Rectal smooth muscle tissue (tissue), 1 donor: ENCODE measurements around the gene ABCD4.

Experiments
- H3K27ac ChIP-seq: one replicate; pipeline ENCODE4 v1.7.0; 2013; ENCODE audit warnings: low read depth, low read length, inconsistent platforms
- H3K27me3 ChIP-seq: one replicate; pipeline ENCODE4 v1.7.0; 2013; ENCODE audit warnings: low read length; ENCODE audit not compliant: control insufficient read depth, insufficient read depth
- H3K36me3 ChIP-seq: one replicate; pipeline ENCODE4 v1.7.0; 2013; ENCODE audit warnings: low read length; ENCODE audit not compliant: control insufficient read depth, insufficient read depth
- H3K4me1 ChIP-seq: one replicate; pipeline ENCODE4 v1.7.0; 2013; ENCODE audit warnings: low read length; ENCODE audit not compliant: control insufficient read depth, insufficient read depth
- H3K4me3 ChIP-seq: one replicate; pipeline ENCODE4 v1.7.0; 2013; ENCODE audit warnings: low read length
- H3K9ac ChIP-seq: one replicate; pipeline ENCODE4 v1.7.0; 2013; ENCODE audit warnings: low read length

Gene ABCD4

DNA sequence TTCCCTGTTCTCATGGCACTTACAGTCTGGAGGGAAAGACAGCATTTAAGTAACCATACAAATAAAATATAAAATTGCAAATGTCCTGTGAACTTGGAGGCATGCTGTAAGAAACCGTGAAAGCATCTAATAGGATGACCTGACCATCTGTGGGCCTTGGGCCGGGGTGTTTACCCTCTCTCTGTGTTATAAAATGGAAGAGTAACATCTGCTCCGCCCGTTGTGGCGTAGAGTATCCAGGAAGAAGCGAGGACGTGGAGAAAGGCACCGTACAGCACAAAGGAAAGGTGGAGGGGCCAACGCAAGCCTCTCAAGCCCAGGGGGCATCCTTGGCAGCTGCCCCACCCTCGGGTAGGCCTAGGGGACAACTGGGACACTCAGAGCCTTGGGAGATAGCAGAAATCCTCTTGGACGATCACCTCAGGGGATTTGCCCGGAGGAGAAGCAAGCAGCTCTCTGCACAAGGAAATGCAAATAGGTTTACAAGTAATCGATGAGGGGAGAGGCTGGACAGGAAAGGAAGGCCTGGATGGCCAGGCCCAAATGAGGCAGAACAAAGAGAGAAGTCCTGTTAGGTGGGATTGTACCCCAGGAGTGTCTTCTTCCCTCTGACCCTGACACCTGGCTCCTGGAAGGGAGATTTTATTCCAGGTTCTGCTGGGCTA, 37.3 kb downstream of the ABCD4 start:
- Histone ChIP-seq H3K4me1 (no peaks in the 10 kb centered on the region), H3K27me3 (no peaks in the 10 kb centered on the region), H3K9ac (no peak overlapping the region), H3K4me3 (no peak overlapping the region), H3K36me3 (no peaks in the 10 kb centered on the region), H3K27ac (no peak overlapping the region)

DNA sequence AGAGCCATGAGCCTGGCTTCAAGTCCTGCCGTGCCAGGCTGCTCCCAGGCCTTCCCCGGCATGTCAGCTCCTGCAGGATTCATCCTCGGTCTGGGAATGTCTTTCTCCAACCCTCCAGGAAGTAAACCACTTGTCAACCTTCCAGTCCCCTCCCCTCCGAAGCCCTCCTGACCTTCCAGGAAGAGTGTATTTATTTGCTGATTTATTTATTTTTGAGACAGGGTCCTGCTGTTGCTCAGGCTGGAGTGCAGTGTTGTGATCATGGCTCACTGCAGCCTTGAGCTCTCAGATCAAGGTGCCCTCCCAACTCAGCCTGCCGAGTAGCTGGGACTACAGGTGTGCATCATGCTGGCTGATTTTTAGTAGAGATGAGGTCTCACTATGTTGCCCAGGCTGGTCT, 38.8 kb downstream of the ABCD4 start:
- no peak overlapping the region for H3K4me3 ChIP-seq
- H3K4me1 ChIP-seq: no peaks in the 10 kb centered on the region
- no peak overlapping the region for H3K9ac ChIP-seq
- H3K36me3 ChIP-seq: no peaks in the 10 kb centered on the region
- peaks cover 2% of the 10 kb centered on the region for H3K27me3 ChIP-seq
- no peak overlapping the region for H3K27ac ChIP-seq

DNA sequence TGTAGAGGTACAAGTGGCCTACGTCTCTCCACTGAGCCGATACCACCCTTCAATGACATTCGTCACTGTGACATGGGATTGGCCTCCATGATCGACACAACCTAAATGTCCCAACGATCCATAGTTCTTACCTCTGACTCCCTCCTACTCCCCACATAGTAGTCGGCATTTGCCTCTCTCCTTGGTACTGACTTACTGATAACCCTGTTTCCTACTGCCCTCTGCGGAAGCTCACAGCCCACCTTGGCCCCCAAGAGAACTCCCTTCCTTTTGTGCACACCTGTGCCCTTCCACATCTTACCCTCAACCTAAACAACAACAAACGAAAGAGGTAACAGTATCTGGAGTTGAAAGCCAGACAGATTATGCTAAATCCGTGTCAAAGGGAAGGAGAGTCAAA, 39.6 kb downstream of the ABCD4 start:
- Histone ChIP-seq H3K36me3 (no peaks in the 10 kb centered on the region), H3K9ac (no peak overlapping the region), H3K27ac (no peak overlapping the region), H3K4me3 (no peak overlapping the region), H3K27me3 (peaks cover 5% of the 10 kb centered on the region), H3K4me1 (no peaks in the 10 kb centered on the region)

DNA sequence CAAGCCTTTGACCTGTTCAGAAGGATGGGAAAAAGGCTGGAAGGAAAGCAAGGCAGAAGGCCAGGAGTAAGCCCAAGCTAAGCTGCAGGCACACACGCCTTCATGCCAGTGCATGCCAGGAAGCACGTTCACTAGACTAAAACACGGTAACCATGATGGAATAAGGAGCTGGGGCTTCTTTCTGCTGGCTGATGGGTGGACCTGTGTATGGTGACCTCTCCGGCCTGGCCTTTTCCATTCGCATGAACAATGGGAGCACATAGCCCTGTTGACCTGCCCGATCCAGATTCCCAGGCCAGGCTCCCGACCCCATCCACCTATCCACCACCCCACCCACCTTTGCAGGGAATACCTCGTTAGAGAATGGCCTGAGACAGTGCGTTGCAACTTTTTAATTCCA, 40.7 kb downstream of the ABCD4 start:
- Histone ChIP-seq H3K9ac (no peak overlapping the region), H3K36me3 (no peaks in the 10 kb centered on the region), H3K27me3 (peaks cover 5% of the 10 kb centered on the region), H3K27ac (no peak overlapping the region), H3K4me3 (no peak overlapping the region), H3K4me1 (no peaks in the 10 kb centered on the region)

DNA sequence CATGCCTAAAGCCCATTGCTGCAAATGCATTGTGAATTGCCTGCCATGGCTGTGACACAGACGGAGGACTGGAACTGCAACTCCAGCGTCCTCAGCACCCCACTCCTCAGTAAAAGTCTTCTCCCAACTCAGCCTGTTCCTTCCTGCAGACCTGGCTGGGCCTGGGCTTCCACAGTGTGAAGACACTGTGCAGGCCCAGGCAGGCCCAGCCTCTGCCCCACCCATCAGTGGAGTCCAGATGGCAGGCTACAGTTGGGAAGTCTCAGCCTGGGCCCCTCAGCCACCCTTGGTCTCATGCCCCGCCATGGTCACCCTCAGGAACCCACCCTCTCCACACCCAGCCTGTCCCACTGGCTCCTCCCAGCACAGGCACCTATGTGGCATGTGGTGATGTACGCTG, 41.4 kb downstream of the ABCD4 start:
- Histone ChIP-seq H3K27me3 (peaks cover 5% of the 10 kb centered on the region), H3K4me3 (no peak overlapping the region), H3K9ac (no peak overlapping the region), H3K36me3 (no peaks in the 10 kb centered on the region), H3K27ac (no peak overlapping the region), H3K4me1 (no peaks in the 10 kb centered on the region)

DNA sequence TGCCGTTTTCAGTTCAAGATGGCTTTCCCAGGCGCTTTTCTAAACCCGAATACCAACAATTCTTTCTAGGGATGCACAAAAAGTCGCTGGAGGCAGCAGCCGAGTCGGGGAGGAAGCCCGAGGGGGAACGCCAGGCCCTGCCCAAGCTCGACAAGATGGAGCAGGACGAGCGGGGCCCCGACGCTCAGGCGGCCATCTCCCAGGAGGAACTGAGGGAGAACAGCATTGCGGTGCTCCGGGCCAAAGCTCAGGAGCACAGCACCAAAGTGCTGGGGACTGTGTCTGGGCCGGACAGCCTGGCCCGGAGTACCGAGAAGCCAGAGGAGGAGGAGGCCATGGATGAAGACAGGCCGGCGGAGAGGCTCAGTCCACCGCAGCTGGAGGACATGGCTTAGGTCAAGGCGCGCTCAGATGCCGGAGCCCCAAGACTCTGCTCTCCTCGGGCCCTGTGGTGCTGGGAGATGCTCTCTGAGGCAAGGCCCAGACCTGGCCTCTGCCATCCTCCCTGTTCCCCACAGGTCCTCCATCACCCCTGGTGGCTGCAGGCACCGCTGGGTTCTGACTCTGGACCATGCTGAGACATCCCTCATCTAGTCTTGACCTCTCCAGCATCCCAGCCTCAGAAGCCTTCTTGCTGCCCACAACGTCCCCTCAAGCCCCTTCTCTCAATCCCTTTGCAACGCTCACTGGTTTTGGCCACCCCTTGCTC, 42.1 kb downstream of the ABCD4 start:
- Histone ChIP-seq H3K4me3 (no peak overlapping the region), H3K36me3 (no peaks in the 10 kb centered on the region), H3K4me1 (no peaks in the 10 kb centered on the region), H3K9ac (no peak overlapping the region), H3K27me3 (peaks cover 5% of the 10 kb centered on the region), H3K27ac (no peak overlapping the region)

DNA sequence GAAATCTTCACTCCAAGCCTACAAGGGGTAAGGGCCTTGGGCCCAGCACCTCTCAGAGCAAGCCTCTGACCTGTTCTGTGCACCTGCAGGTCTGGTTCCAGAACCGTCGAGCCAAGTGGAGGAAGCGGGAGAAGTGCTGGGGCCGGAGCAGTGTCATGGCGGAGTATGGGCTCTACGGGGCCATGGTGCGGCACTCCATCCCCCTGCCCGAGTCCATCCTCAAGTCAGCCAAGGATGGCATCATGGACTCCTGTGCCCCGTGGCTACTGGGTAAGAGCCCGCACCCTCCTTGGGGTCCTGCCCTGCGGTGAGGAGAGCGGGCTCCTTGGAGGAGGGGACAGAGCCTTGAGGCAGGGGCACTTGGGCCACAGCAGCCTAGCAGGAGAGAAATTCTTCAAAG, 43.2 kb downstream of the ABCD4 start:
- Histone ChIP-seq H3K4me3 (no peak overlapping the region), H3K9ac (no peak overlapping the region), H3K27me3 (peaks cover 5% of the 10 kb centered on the region), H3K36me3 (no peaks in the 10 kb centered on the region), H3K4me1 (no peaks in the 10 kb centered on the region), H3K27ac (no peak overlapping the region)

DNA sequence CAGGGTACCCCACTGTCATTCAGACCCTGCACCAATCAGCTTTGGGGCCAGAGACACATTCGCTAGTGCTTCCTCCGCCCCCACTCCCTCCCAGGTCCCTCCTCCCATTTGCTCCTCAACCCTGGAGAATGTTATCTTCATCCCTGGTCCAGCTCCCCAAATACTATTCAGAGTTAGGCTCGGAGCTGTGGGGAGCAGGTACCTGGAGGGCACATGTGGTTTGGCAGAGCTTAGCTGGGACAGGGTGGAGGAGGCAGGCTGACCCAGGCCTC, 44.0 kb downstream of the ABCD4 start:
- Histone ChIP-seq H3K4me3 (no peak overlapping the region), H3K27ac (no peak overlapping the region), H3K27me3 (peaks cover 5% of the 10 kb centered on the region), H3K4me1 (no peaks in the 10 kb centered on the region), H3K9ac (no peak overlapping the region), H3K36me3 (no peaks in the 10 kb centered on the region)

DNA sequence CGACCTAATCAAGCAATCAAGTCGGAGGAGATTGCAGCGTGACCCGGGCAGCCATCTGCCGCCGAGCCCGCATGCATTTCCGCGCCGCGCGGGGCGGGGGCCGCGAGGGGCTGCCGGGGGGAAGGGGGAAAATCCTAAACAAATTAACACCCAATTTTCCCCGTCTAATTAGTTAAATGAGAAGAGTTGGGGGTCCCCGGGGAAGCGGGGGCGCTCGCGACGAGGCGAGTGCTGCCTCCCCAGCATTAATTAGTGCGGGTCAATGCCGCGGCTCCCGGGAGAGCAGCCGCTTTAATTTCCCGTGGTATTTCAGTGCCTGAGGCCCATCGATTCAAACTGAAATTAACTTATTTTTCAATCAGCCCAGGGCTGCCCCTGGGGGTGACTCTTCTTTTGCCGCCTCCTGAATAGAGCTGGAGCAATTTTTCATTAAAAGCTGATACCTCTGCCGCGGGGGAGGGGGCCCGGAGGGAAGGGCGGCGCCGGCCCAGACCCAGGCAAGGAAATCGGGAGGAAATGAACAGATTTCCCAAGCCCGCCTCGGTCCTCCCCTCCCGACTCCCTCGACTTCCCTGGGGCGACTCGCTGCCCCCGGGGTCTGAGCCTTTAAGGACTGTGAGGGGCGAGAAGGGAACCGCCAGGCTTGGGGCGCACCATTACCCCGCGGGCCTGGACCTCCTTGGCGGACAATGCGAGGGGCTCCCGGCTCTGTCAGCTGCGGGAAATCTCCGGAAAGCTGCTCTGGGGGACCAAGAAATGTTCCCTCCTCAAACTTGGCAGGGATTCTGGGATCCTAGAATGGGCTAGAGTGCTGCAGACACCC, 44.6 kb downstream of the ABCD4 start:
- H3K4me3 ChIP-seq: peak overlapping the region; percentile 65
- H3K4me1 ChIP-seq: no peaks in the 10 kb centered on the region
- no peak overlapping the region for H3K27ac ChIP-seq
- no peaks in the 10 kb centered on the region for H3K36me3 ChIP-seq
- no peak overlapping the region for H3K9ac ChIP-seq
- peaks cover 5% of the 10 kb centered on the region for H3K27me3 ChIP-seq

DNA sequence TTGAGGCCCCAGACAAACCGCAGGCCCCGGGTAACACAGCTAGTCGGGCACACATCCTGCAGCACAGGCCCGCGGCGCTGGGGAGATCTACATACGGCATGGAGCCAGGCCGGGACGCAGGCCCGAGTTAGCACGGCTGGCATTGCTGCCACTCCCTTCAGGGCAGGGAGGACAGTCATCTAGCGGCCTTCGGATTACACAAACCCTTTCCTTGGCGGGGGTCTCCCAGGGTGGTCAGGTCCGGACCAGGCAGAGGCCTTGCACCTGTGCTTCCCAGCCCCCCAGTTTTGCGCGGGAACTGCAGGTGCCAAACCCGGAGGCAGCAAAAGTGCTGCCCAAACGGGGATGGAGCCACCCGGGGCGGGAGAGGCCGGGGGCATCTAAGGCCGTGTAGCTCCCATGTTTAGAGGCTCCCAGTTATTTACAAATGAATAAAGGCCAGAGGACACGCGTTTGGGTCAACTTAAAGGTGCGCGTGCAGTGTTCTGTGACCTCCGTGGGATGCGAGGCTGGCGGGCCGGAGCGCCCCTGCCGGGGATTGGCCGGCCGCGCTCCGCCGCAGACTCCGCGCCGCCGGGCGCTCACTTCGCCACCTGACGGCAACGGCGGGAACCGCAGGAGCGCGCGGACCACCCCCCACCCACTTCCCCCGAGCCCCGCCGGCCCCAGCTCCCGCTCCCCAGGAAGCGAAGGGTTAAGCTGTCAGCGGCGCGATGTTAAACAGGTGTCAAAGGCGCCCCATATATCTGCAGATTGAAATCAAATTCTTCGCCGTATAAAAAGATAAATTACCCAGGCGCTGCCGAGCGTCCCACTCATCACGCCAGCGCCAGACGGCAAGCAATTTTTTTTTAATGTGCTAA, 45.4 kb downstream of the ABCD4 start:
- Histone ChIP-seq H3K27ac (no peak overlapping the region), H3K4me1 (no peaks in the 10 kb centered on the region), H3K36me3 (no peaks in the 10 kb centered on the region), H3K9ac (no peak overlapping the region), H3K4me3 (peak overlapping the region; percentile 65), H3K27me3 (peaks cover 5% of the 10 kb centered on the region)

DNA sequence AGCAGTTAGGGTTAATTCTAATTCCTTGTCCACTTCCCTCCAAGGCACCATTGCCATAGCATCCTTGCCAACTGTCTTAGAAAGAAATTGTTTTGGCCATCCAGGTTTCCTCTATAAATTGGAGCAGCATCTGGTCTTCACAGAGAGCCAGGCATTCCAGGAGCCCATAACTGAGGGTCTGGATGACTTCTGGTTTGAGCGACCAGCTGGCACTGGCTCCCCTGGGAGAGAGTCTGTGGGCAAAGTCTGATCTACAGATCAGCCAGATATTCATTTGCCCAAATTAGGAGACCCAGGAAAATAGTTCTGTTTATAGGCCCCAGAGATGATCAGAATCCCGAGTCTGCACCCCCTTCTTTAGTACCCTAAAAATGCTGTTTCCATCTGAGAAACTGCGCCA, 47.5 kb downstream of the ABCD4 start:
- Histone ChIP-seq H3K36me3 (no peaks in the 10 kb centered on the region), H3K27me3 (peaks cover 9% of the 10 kb centered on the region), H3K9ac (no peak overlapping the region), H3K4me3 (no peak overlapping the region), H3K27ac (no peak overlapping the region), H3K4me1 (no peaks in the 10 kb centered on the region)
